HUES6 (cell line): ENCODE data around the gene ACOXL.

Experiments
- H3K27ac ChIP-seq: 2 replicates; pipeline ENCODE4 v1.7.0; 2013; ENCODE audit warnings: low read depth, mild to moderate bottlenecking, low read length, inconsistent platforms
- H3K27me3 ChIP-seq: 2 replicates; pipeline ENCODE4 v1.6.1; 2013; ENCODE audit warnings: low read length; ENCODE audit not compliant: control insufficient read depth, insufficient read depth
- H3K36me3 ChIP-seq: 2 replicates; pipeline ENCODE4 v1.6.1; 2013; ENCODE audit warnings: low read length; ENCODE audit not compliant: control insufficient read depth, insufficient read depth
- H3K4me1 ChIP-seq: 2 replicates; pipeline ENCODE4 v1.6.1; 2013; ENCODE audit warnings: low read length; ENCODE audit not compliant: control insufficient read depth, insufficient read depth
- H3K4me3 ChIP-seq: 2 replicates; pipeline ENCODE4 v1.5.1; 2013; ENCODE audit warnings: low read depth, low read length
- H3K9ac ChIP-seq: one replicate; pipeline ENCODE4 v1.6.1; 2013; ENCODE audit warnings: mild to moderate bottlenecking, low read length
- H3K9me3 ChIP-seq: 2 replicates; pipeline ENCODE4 v1.6.1; 2013; ENCODE audit warnings: low read depth, low read length; ENCODE audit not compliant: control insufficient read depth, insufficient read depth

The ACOXL gene

DNA sequence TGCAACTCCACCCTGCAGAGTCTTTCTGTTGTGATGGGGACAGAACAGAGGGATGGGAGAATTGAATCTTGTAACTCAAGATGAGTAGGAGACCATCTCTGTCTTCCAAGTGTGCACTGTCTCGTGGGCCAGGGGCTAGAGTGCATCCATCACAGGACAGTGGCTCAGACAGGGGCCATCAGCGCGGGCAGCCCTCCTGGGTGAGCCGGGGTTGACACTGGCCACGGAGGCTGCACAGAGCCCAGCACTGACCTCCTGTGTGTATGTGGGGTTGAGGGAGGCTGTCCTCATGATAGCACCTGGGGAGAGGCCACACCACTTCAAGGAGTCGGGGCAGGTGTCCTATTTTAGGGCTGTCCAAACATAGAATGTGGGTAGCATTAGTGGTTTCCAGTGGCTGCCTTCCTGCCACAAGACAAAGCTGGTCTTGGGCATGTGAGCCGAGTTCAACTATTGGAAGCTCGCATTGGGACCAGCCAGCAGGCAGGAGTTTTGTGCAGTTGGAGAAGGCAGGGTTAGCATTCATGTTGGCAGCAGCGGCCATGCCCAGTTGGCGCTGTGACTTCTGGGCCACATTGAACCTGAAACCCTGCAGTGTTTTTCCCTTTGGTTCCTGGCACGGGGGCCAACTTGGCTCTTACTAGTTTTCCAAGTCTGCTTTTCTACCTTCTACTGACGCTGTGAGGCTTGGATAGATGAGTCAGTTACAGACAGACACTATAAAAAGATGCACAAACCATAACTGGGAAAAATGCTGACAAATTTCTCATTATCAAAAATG is 45.3 kb downstream of the ACOXL start:
- H3K9me3 ChIP-seq, result no peaks in the 10 kb centered on the region
- H3K36me3 ChIP-seq, result no peaks in the 10 kb centered on the region
- H3K27me3 ChIP-seq, result no peaks in the 10 kb centered on the region
- H3K4me1 ChIP-seq, result peaks cover 9% of the 10 kb centered on the region
- no peak overlapping the region for H3K27ac ChIP-seq
- no peak overlapping the region for H3K4me3 ChIP-seq
- H3K9ac ChIP-seq, result no peak overlapping the region

DNA sequence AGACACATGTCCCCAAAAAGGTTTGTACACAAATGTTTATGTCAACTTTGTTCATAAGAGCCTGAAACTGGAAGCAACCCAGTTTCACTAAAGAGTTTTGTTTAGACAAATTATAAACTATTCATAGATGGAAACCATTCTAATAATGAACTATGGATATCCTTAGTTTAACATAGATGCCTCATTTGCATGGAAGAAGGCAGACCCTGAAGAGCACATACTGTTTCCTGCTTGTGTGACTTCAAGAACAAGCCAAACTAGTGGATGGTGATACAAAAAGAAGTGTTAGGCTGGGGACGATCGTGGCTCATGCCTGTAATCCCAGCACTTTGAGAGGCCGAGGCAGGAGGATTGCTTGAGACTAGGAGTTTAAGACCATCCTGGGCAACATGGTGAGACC is 48.1 kb downstream of the ACOXL start:
- Histone ChIP-seq H3K27ac (no peak overlapping the region), H3K4me3 (no peak overlapping the region), H3K4me1 (no peaks in the 10 kb centered on the region), H3K9me3 (0 out of 2 replicates have a peak, but pooled peaks cover 2% of the 10 kb centered on the region), H3K9ac (no peak overlapping the region), H3K36me3 (no peaks in the 10 kb centered on the region), H3K27me3 (no peaks in the 10 kb centered on the region)

DNA sequence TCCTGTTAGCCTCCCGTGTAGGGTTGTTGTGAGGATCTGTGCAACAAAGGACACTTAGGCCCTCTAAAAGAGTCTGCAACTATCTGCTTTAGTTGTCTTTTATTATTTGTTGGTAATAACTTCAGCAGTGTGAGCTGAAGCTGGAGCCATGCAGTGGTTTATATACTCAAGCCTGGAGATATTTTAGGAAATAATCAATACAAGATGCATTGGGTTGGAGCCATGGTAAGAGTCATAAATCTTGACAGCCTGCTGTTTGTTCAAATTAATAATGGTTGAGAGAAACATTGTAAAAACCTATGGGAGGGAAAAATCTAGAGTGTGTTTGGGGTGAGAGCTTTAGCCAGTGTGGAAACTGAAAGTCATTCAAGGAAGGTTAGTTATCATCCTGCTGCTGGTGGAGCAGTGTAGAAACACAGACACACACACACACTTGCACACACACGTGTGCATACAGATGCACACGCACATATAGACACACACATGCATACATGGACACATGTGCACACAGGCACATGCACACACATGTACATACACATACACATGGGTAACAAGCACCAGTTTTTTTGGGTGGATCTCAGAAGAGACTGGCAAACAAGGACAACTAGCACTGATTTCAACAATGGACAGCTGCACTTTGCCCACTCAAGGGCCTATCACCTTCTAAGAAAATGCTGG is 51.0 kb downstream of the ACOXL start:
- H3K9me3 ChIP-seq, result 0 out of 2 replicates have a peak, but pooled peaks cover 2% of the 10 kb centered on the region
- H3K27me3 ChIP-seq, result no peaks in the 10 kb centered on the region
- no peak overlapping the region for H3K27ac ChIP-seq
- no peak overlapping the region for H3K4me3 ChIP-seq
- H3K4me1 ChIP-seq, result no peaks in the 10 kb centered on the region
- H3K36me3 ChIP-seq, result no peaks in the 10 kb centered on the region
- no peak overlapping the region for H3K9ac ChIP-seq

DNA sequence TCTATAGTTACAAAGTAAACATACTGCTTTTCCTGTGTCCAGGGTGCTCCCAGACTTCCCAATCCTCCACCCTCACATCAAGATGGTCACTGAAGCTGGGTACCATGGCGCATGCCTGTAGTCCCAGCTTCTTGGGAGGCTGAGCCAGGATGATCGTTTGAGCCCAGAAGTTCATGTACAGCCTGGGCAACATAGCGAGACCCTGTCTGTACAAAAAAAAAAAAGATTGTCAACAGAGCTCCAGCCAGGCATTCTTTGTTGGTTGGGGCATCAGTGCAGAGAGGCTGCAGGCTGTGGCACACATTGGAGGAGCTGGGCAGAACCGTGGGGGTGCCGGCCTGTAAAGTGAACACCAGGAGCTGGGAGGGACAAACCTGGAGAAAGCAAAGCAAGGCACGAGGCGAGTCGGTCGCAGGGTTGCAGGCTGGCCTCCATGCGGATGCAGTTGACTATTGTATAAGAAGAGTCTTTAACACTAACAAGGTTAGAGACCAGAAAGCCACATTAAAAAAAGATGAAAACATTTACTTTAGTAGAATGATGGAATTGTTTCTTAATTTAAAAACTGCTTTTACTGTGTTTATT is 51.8 kb downstream of the ACOXL start:
- H3K27ac ChIP-seq, result no peak overlapping the region
- no peak overlapping the region for H3K9ac ChIP-seq
- H3K4me1 ChIP-seq, result no peaks in the 10 kb centered on the region
- H3K9me3 ChIP-seq, result 0 out of 2 replicates have a peak, but pooled peaks cover 2% of the 10 kb centered on the region
- H3K4me3 ChIP-seq, result no peak overlapping the region
- no peaks in the 10 kb centered on the region for H3K36me3 ChIP-seq
- H3K27me3 ChIP-seq, result no peaks in the 10 kb centered on the region

DNA sequence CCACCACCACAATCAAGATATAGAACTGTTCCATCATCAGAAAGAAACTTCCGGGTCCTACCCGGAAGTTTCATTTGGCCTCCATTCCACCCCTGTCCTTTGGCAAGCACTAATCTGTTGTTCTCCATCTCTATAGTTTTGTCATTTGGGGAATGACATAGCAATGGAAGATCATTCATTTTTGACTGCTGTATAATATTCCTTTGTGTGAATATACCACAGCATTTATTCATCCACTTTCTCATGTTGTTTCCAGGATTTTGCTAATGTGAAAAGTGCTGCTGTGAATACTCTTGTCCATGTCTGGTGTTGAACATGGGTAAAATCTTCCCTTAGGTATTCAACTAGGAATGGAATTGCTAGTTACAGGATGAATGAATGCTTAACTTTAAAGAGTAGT is 53.1 kb downstream of the ACOXL start:
- no peak overlapping the region for H3K4me3 ChIP-seq
- no peaks in the 10 kb centered on the region for H3K36me3 ChIP-seq
- no peak overlapping the region for H3K9ac ChIP-seq
- H3K27me3 ChIP-seq, result no peaks in the 10 kb centered on the region
- no peaks in the 10 kb centered on the region for H3K4me1 ChIP-seq
- H3K9me3 ChIP-seq, result 0 out of 2 replicates have a peak, but pooled peaks cover 2% of the 10 kb centered on the region
- no peak overlapping the region for H3K27ac ChIP-seq

DNA sequence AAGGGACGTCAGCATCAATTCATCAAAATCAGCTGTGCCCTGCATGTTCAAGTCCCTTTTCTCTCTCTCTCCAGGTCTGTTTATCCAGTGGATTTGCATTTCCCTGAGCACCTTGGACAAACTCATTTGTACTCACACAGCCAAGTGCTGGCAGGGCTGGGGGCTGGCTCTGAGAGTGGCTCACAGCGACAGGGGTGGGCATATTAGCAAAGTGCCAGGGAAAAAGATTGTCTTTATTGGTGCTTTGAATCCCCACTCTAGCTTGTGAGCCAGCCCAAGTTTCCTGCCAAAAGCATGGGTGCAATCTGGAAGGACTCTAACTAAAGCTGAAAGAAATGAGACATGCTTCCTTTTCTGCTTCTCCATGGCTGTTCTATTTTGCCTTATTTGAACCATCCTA is 56.6 kb downstream of the ACOXL start:
- 0 out of 2 replicates have a peak, but pooled peaks cover 2% of the 10 kb centered on the region for H3K9me3 ChIP-seq
- peaks cover 1% of the 10 kb centered on the region for H3K36me3 ChIP-seq
- no peak overlapping the region for H3K4me3 ChIP-seq
- no peak overlapping the region for H3K27ac ChIP-seq
- no peak overlapping the region for H3K9ac ChIP-seq
- H3K27me3 ChIP-seq, result no peaks in the 10 kb centered on the region
- H3K4me1 ChIP-seq, result no peaks in the 10 kb centered on the region

DNA sequence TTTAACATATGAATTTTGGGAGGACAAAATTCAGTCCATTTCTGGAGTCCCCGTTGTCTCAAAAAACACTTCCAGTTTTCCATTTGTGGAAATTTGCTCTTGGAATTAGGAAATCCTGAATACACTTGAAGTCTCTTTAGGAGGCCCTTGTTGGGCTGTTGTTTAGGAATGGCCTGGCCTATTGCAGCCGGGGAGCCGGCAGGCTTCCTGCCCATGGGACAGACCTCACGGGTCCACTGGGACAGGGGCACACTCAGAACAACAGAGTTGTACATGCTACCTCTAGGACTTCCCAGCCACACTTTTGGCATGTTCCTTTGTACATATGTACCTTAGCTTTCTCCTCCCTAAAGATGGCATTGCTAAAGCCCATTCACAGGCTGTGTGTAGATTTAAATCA is 57.3 kb downstream of the ACOXL start:
- H3K4me1 ChIP-seq, result no peaks in the 10 kb centered on the region
- no peak overlapping the region for H3K4me3 ChIP-seq
- H3K36me3 ChIP-seq, result peaks cover 8% of the 10 kb centered on the region
- no peaks in the 10 kb centered on the region for H3K27me3 ChIP-seq
- no peak overlapping the region for H3K27ac ChIP-seq
- H3K9me3 ChIP-seq, result 0 out of 2 replicates have a peak, but pooled peaks cover 2% of the 10 kb centered on the region
- no peak overlapping the region for H3K9ac ChIP-seq

DNA sequence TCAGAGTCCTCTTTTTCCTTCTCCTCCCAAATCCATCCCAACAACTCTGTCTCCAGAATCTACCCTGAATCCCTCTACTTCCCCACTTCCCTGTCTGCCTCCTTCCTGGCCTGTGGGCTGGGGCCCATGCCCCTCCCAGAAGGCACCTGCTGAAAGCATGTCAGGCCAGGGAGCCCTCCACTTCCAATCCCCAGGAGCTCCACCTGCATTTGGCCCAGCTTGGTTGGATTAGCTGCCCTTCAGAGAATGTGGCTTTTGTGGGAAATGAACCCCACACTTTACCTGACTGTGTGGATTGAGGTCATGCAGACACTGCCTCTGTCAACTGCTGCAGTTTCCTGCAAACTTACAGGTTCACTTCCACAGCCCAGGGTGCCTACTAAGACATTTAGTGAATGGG is 58.5 kb downstream of the ACOXL start:
- no peak overlapping the region for H3K27ac ChIP-seq
- H3K4me1 ChIP-seq, result no peaks in the 10 kb centered on the region
- H3K36me3 ChIP-seq, result peaks cover 8% of the 10 kb centered on the region
- H3K4me3 ChIP-seq, result no peak overlapping the region
- H3K27me3 ChIP-seq, result no peaks in the 10 kb centered on the region
- H3K9me3 ChIP-seq, result no peaks in the 10 kb centered on the region
- H3K9ac ChIP-seq, result no peak overlapping the region

DNA sequence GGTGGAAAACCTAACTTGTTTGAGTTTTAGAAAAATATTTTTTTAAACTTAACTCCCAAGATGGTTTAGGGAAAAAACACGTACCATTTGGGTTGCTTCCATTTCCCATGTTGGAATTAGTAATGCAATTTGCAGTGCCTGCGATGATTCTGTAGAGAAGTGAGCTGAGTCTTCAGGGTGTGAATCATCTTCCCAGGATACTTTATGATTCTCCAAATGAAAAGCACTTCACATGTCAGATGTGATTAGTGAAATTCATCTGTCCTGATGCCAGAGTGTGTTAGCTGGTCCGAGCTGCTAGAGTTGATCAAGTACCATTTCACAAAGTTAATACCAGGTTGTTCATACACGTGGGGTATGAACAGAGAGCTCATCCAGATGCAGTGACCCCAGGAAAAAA is 59.1 kb downstream of the ACOXL start:
- Histone ChIP-seq H3K27me3 (no peaks in the 10 kb centered on the region), H3K27ac (no peak overlapping the region), H3K9me3 (no peaks in the 10 kb centered on the region), H3K36me3 (peaks cover 8% of the 10 kb centered on the region), H3K4me1 (no peaks in the 10 kb centered on the region), H3K9ac (no peak overlapping the region), H3K4me3 (no peak overlapping the region)

DNA sequence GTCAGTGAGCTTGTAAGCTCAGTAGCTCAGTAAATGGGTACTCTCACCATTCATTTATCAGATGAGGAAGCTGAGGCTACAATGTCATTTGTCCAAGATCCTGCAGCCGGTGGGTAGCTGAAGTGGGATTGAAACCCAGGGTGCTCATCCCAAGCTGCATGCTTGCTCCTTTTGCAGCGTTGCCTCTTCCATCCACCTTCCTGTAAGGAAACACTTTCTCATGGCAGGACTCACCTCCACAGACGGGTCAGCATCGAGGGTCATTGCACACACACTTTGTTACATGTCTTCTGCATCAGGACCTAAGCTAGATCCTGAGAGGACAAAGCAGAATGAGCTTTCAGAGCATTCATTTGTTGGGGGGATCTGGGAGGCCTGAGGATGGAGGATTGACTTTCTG is 60.7 kb downstream of the ACOXL start:
- H3K9ac ChIP-seq, result no peak overlapping the region
- H3K27me3 ChIP-seq, result no peaks in the 10 kb centered on the region
- no peaks in the 10 kb centered on the region for H3K4me1 ChIP-seq
- H3K4me3 ChIP-seq, result no peak overlapping the region
- no peaks in the 10 kb centered on the region for H3K9me3 ChIP-seq
- H3K27ac ChIP-seq, result no peak overlapping the region
- H3K36me3 ChIP-seq, result peaks cover 8% of the 10 kb centered on the region

DNA sequence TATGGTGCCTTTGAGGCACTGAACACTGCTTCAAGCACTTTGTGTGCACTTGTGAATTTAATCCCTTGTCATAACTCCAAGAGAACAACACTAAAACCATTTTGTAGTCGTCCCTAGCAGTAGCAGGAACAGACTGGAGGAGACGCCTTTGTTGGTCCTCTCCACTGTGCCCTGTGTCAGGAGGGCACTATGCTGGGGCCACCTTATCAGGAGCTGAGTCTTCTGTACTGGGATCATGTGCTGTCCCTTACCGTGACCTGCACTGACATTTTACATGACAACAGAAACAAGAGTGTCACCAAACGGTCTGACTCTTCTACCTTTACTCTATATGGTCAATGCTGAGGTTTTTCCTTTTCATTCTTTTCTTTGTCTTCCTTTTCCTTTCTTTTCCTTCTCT is 62.0 kb downstream of the ACOXL start:
- H3K4me3 ChIP-seq, result no peak overlapping the region
- no peak overlapping the region for H3K9ac ChIP-seq
- no peaks in the 10 kb centered on the region for H3K27me3 ChIP-seq
- no peaks in the 10 kb centered on the region for H3K4me1 ChIP-seq
- H3K9me3 ChIP-seq, result no peaks in the 10 kb centered on the region
- H3K27ac ChIP-seq, result no peak overlapping the region
- H3K36me3 ChIP-seq, result peaks cover 18% of the 10 kb centered on the region
